Pancreas (tissue), 10 donors: Measurements from ENCODE around the gene FAM83F. TPM values are rescaled to one million over a fixed set of nuclear protein-coding genes. Genes with fewer than 3 reads are reported as not detected.

Experiments used
- ATAC-seq, 4 donors: fragments of 200-7000 bp; cut with Tn5 transposase; one replicate each; pipeline versions ENCODE4 v1.8.0 to v1.9.1; 2020; ENCODE audit warnings: mild to moderate bottlenecking in 4 of 4, moderate library complexity in 4 of 4
- DNase-seq, 6 donors: peaks; one replicate each; pipeline ENCODE4 v3.0.0-alpha.2; 2020
- FAIRE-seq: peaks from 2 replicates; lab custom pipeline; 2012; peaks lifted over from hg19 to GRCh38; lab: Jason Lieb, UNC
- H3K27ac ChIP-seq, 4 donors: fragments of 200-600 bp; sonication (generic); 1 replicate in 3 of 4; 2 replicates in 1 of 4; pipeline versions ENCODE4 v1.5.0 to v1.8.0; 2020
- H3K27me3 ChIP-seq, 4 donors: fragments of 200-600 bp; one replicate each; pipeline ENCODE4 v1.8.0; 2021
- H3K36me3 ChIP-seq, 3 donors: fragments of 200-600 bp; sonication (generic) in 1 of 3; one replicate each; pipeline versions ENCODE4 v1.5.0 to v1.8.0; 2020 to 2021
- H3K4me1 ChIP-seq, 3 donors: fragments of 200-600 bp; one replicate each; pipeline ENCODE4 v1.8.0; 2021
- H3K4me3 ChIP-seq, 4 donors: fragments of 200-600 bp; sonication (generic) in 2 of 4; one replicate each; pipeline versions ENCODE4 v1.5.0 to v1.8.0; 2020 to 2021
- H3K9me3 ChIP-seq, 4 donors: fragments of 200-600 bp; one replicate each; pipeline ENCODE4 v1.8.0; 2021
- WGBS, 2 donors: extraction: QIAGEN DNeasy Blood & Tissue Kit; methylation state at CpG; one replicate each; pipeline ENCODE4 v1.1.7; 2013; 5-methylcytosine and 5-hydroxymethylcytosine counted together
- intact Hi-C, 3 donors: fragments of 100-400 bp; cut with DNase I; formaldehyde crosslinking; loops; one replicate each; pipeline versions ENCODE4 v1.11.1 to v1.14.2; 2022
- polyA plus RNA-seq, 2 donors: library from polyadenylated mRNA; stranded (reverse); fragments of 200-250 nt; gene quantifications; one replicate each; pipeline ENCODE4 v1.2.3, GENCODE V29; 2013
- total RNA-seq, 6 donors: library from RNA; stranded (reverse); fragmentation: NEBNext Ultra II Directional in 4 of 6; extraction: Animal tissue kit (Norgen Biotek cat#: 25700) in 4 of 6; gene quantifications; one replicate each; pipeline versions ENCODE4 v1.2.1 to v1.2.4, GENCODE V29; 2021 to 2023
- TF ChIP-seq, protein P1 (sequence below), 4 donors: fragments of 200-600 bp; sonication (generic) in 3 of 4; IDR thresholded peaks; one replicate each; pipeline versions ENCODE4 v1.5.0 to v1.8.0; 2021; ENCODE audit warnings: antibody characterized with exemption in 4 of 4
- donor health status: healthy with polysubstance abuse.
- donor health status: DM: no; HTN: no; CAD: no; lungs with moderate emphysema.
- donor health status: DM: no; HTN: no; CAD: no.
- donor health status: control.
- donor health status: control.
- donor health status: Bipolar disorder and iron deficiency.
- donor health status: DM: yes; HTN: yes; CAD: no.
- donor health status: DM: no; HTN: no; CAD: no.
- donor health status: DM: no; HTN: no; CAD: no.
- donor health status: DM: yes; HTN: yes; CAD: no.

The FAM83F gene
- total RNA-seq (10 to 100 TPM; 12.1 to 19.8 (median 16.8) TPM), polyA plus RNA-seq (1 to 10 TPM; 4.9 to 5.1 TPM)

- FAIRE-seq, result no peak
- intact Hi-C loops, result no loop called here
- peak within 1 kb of the TSS; percentile 55 to 72 (median 63) for H3K4me3 ChIP-seq
- DNase-seq, result peak; percentile 67 to 90 (median 78)
- H3K9me3 ChIP-seq, result no peaks in the 10 kb centered on the region
- ATAC-seq, result peak; percentile 74 to 85 (median 78)
- TF ChIP-seq, protein P1, sequence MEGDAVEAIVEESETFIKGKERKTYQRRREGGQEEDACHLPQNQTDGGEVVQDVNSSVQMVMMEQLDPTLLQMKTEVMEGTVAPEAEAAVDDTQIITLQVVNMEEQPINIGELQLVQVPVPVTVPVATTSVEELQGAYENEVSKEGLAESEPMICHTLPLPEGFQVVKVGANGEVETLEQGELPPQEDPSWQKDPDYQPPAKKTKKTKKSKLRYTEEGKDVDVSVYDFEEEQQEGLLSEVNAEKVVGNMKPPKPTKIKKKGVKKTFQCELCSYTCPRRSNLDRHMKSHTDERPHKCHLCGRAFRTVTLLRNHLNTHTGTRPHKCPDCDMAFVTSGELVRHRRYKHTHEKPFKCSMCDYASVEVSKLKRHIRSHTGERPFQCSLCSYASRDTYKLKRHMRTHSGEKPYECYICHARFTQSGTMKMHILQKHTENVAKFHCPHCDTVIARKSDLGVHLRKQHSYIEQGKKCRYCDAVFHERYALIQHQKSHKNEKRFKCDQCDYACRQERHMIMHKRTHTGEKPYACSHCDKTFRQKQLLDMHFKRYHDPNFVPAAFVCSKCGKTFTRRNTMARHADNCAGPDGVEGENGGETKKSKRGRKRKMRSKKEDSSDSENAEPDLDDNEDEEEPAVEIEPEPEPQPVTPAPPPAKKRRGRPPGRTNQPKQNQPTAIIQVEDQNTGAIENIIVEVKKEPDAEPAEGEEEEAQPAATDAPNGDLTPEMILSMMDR (IDR thresholded peaks at IDR 0.05), result no peak
- peak within 1 kb of the TSS; percentile 66 to 85 (median 76) for H3K27ac ChIP-seq
- WGBS, 2 donors, result 3 to 6% methylated on average over 44 to 115 of the region's 115 CpGs
- no peaks in the 10 kb centered on the region for H3K36me3 ChIP-seq
- peaks cover 29 to 48% (median 42%) of the 10 kb centered on the region in 3 donors for H3K4me1 ChIP-seq
- no peaks in the 10 kb centered on the region for H3K27me3 ChIP-seq
These were observed at the start of gene FAM83F for GRCh38 chr22:39994566-39995392. Gene FAM83F, plus strand, starts transcription at chr22:39994954. Its CDS starts 89 bp downstream, at chr22:39995043.

- Histone ChIP-seq H3K4me1 (no peaks in the 10 kb centered on the region), H3K4me3 (no peak overlapping the region), H3K27ac (peak overlapping the region in 2 of 4 donors; percentile 45 to 64), H3K36me3 (no peaks in the 10 kb centered on the region), H3K27me3 (no peaks in the 10 kb centered on the region), H3K9me3 (no peaks in the 10 kb centered on the region)
- TF ChIP-seq, protein P1 (IDR thresholded peaks at IDR 0.05), result no peak
- ATAC-seq (no peak), DNase-seq (no peak), FAIRE-seq (no peak)
- WGBS, 2 donors, result 94 to 97% methylated on average over 4 of the region's 4 CpGs
- intact Hi-C loops, result no loop called here
These were observed 48.6 kb upstream of the FAM83F start for GRCh38 chr22:39946126-39946502.

- DNase-seq, result peak in 2 of 6 donors; percentile 45 to 47
- TF ChIP-seq, protein P1 (IDR thresholded peaks at IDR 0.05), result no peak
- intact Hi-C loops, result no loop called here
- WGBS, 2 donors, result 33 to 43% methylated on average over 8 of the region's 8 CpGs
- Histone ChIP-seq H3K4me3 (no peak overlapping the region), H3K9me3 (no peaks in the 10 kb centered on the region), H3K27ac (peak overlapping the region; percentile 25 to 64 (median 37)), H3K27me3 (no peaks in the 10 kb centered on the region), H3K4me1 (no peaks in the 10 kb centered on the region), H3K36me3 (no peaks in the 10 kb centered on the region)
- ATAC-seq, result peak; percentile 63 to 92 (median 90)
- no peak for FAIRE-seq
These were observed 48.1 kb upstream of the FAM83F start for GRCh38 chr22:39946503-39947219.

GRCh38 chr22:39947220-39948216, 47.2 kb upstream of the FAM83F start:
- WGBS, 2 donors, result 77% methylated on average over 8 of the region's 8 CpGs
- TF ChIP-seq, protein P1 (IDR thresholded peaks at IDR 0.05), result no peak
- Histone ChIP-seq H3K36me3 (no peaks in the 10 kb centered on the region), H3K4me3 (no peak overlapping the region), H3K27ac (peak overlapping the region in 3 of 4 donors; percentile 29 to 64 (median 45)), H3K27me3 (no peaks in the 10 kb centered on the region), H3K9me3 (no peaks in the 10 kb centered on the region), H3K4me1 (no peaks in the 10 kb centered on the region)
- peak in 2 of 4 donors; percentile 6 to 19 for ATAC-seq
- no peak for DNase-seq
- no peak for FAIRE-seq
- intact Hi-C loops, result no loop called here
